Frontal cortex (tissue), 4 donors: ENCODE measurements around the gene SLC2A6. TPM values are rescaled to one million over a fixed set of nuclear protein-coding genes. Genes with fewer than 3 reads are reported as not detected.

Experiments used
- DNase-seq, 2 donors: peaks; one replicate each; pipeline ENCODE4 v3.0.0; 2012; ENCODE audit warnings: low spot score in 2 of 2
- FAIRE-seq: peaks from 2 replicates; lab custom pipeline; 2012; peaks lifted over from hg19 to GRCh38; lab: Jason Lieb, UNC
- total RNA-seq: library from RNA; depleted of rRNA; stranded (reverse); fragments of >200 nt; gene quantifications from one replicate; pipeline ENCODE4 v1.2.3, GENCODE V29; 2014
- donor health status: control.
- donor health status: control.
- donor health status: control.

Gene SLC2A6
- total RNA-seq, 1 donor from 2014 or later, result 12.6 TPM

GRCh38 chr9:133499892-133500270, 21.0 kb upstream of the SLC2A6 start:
- FAIRE-seq (no peak), DNase-seq (no peak)

DNA sequence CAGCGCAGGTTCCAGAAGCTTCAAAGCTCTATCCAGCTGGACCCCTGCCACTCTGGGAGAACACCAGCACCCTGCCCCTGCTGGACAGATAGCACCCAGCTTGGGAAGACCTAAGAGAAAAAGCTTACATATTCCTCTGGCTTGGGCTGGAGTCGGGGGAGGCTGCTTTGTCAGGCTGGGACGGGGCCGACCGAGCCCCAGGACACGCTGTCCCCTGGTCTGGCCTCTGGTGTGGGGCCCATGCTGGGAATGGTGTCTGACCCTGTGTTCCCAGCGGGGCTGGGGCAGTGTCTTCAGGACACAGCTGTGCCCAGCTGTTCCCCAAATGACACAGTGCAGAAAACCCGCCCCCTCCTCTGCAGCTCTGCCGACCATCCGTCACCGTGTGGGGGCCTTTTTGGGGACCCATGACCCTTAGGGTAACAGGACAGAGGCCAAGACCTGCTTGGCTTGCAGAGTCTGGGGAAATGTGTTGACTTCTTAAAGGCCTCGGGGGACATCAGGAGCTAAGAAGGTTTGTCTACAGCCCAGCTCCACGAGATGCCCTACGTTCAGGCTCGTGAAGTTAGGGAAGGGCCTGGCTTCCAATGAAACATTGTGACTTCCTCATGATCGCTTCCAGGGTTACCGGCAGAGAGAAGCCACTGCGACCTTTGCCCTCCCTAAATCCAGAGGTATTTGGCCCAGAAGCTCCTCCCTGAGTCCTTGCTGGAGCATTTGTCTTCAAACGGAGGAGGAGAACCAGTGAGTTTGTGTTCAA, 20.4 kb upstream of the SLC2A6 start:
- DNase-seq, result no peak
- no peak for FAIRE-seq

DNA sequence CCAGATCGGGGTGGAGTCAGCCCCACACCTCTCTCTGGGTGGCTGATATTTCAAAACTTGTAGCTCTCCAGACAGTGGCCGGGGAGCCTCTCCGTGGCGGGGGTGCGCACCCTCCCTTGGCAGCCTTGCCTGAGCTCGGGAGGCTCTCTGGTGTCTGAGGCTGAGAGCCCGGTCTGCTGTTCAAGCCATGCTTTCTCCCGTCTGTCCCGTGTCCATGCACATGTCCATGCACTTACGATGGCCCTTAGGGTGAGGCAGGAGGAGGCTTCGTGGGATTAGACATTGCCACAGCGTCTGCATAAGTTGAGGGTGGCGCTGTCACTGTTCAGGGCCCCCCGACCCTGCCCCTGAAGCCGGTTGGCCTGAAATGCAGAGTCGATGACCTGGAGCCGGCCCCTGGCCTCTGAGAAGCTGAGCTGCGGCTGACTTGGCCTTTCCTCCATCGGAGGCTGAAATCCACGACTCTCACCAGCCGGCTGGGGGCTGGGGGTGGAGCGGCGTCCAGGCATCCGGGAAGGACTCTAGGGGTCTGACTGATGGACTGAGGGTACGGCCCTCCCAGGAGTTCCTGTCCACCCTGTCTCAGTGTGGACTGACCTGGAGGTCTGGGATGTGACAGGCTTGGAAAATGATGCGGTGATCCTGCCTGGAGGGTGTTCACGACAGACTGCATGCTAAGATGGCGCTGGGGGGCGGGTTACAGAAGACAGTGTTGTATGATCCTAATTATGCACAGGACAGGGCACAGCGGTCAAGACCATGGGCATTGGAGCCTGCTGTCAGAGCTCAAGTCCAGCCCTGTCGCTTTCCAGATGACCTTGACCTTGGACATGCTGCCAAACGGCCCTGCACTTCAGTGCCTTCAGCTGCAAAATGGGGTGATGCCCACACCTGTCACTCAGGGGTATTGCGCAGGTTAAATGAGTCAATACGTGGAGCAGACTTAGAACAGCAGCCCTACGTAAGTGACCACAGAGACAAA, 18.3 kb upstream of the SLC2A6 start:
- DNase-seq (no peak), FAIRE-seq (no peak)

GRCh38 chr9:133495327-133496293, 16.7 kb upstream of the SLC2A6 start:
- no peak for DNase-seq
- FAIRE-seq, result no peak

GRCh38 chr9:133494636-133495326, 15.9 kb upstream of the SLC2A6 start:
- FAIRE-seq, result no peak
- no peak for DNase-seq

DNA sequence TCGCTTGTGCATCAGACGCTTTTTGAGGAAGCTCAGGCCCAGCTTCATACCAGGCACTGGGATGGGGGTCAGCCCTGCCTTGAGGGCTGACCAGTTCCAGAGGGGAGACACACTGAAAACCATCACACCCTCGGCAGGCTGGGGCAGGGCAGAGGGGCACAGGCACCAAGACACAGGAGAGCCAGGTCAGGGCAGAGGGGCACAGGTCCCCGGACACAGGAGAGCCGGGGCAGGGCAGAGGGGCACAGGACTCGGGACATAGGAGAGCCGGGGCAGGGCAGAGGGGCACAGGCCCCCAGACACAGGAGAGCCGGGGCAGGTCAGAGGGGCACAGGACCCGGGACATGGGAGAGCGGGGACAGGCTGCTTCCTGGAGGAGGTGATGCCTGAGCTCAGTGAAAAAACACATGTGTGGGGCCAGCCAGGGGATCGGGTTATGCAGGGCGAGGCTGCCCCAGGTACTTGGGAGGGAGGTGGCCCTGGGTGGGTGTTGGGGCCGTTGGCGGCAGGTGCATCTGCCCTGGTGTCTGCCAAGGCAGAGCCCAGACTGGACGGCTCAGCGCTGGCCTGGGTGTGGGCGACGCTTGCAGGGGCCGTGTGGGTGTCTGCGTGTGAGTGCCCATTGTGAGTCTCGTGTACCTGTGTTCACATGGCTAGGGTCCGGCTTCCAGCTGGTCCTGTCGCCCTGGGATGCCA, 15.1 kb upstream of the SLC2A6 start:
- DNase-seq (no peak), FAIRE-seq (no peak)

DNA sequence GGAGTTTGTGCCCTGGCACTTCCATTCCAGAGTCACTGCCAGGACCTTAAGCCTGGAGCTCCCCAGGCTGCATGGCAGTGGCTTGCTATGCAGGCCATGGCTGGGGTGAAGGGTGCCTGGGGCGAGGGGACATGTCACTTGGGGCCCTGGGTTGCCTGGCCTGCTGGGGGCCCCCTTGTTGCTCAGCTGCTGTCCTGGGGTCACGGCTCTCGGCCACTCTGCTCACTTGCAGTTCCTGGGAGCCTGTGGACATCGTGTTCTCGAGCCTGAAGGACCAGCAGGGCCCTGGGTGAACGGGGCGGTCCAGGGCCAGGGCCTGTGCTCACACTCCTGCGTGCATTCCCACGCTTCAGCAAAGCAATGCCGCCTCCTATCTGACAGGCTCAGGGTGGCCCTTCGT, 14.5 kb upstream of the SLC2A6 start:
- FAIRE-seq, result no peak

DNA sequence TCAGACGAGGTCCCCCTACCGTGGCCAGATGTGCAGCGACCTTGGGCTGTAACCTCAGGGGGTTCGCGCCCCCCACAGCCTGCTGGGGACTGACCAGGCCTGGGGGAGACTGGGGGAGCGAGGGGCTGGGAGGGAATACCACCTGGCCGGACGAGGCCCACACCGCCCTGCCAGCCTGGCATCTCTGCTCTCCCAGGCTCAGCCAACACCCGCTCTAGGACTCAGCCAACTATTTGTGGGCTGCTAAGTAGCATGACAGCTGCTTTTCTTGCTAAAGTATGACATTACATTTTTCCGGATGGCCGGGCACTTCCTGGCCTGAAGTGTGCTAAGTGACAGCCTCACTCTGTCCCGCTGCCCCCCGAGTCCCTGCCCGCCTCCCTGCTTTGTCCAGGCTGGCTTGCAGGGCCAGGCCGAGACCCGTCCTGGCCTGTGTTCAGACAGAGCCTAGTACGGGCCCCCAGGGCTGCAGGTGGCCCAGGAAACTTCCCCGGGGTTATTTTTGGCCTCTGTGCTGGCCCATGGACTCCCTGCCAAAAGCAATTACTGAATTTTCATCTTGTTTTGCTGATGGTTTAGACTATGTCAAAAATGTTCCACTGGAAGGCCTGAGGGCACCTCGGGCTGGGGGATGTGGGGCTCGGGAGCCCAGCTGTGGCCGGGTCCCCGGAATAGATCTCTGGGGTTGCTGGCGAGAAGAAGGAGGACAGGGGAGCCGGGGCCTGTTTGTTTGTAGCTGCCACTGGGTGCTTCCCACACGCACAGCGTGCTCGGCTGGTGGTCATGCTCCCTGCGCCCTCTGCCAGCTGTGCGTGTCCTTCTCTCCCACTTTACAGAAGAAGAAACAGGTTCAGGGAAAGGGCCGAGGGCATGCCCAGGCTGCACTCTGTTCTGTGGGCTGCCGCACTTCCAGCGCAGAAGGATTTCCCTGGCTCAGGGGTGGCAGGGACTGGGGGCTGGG, 13.4 kb upstream of the SLC2A6 start:
- no peak for FAIRE-seq
- DNase-seq, result no peak

More for the DNA sequence above, 14.5 kb upstream of the SLC2A6 start:
- DNase-seq, result no peak

DNA sequence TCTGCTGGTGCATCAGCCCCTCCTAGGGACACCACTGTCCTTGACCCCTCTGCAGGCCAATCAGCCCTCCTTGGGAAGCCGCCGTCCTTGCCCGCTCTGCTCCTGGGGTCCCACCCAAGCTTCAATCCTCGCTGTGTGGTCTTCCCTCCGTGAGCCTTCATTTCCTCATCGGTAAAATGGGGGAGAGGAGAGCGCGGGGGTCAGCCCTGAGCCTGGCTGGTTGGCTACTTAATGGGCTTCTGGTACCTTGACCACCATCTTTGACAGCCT, 12.7 kb upstream of the SLC2A6 start:
- no peak for FAIRE-seq

GRCh38 chr9:133490865-133491655, 12.2 kb upstream of the SLC2A6 start:
- FAIRE-seq (no peak), DNase-seq (no peak)

More for the DNA sequence above, 12.7 kb upstream of the SLC2A6 start:
- no peak for DNase-seq

DNA sequence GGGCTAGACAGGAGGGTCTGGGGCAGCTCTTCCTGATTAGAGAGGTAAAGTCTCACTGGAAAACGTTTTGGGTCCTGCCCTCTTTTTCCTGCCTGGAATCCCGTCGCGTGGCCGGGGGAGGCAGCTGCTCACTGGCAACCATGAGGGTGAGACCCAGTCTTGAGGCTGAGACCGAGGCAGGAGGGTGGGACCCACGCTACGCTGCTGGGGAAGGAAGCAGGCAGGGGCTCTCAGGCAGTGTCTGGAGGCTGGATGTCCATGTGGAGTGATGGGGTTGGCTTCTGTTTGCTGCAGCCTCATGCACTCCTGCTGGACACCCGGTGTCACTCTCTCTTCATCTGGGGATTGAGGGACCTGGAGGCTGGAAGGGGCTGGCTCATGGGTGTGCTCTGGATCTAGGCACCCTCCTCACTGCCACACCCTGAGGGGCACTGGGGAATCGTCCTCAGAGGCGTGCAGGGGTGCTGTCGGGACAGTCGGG, 11.3 kb upstream of the SLC2A6 start:
- FAIRE-seq (no peak), DNase-seq (no peak)

DNA sequence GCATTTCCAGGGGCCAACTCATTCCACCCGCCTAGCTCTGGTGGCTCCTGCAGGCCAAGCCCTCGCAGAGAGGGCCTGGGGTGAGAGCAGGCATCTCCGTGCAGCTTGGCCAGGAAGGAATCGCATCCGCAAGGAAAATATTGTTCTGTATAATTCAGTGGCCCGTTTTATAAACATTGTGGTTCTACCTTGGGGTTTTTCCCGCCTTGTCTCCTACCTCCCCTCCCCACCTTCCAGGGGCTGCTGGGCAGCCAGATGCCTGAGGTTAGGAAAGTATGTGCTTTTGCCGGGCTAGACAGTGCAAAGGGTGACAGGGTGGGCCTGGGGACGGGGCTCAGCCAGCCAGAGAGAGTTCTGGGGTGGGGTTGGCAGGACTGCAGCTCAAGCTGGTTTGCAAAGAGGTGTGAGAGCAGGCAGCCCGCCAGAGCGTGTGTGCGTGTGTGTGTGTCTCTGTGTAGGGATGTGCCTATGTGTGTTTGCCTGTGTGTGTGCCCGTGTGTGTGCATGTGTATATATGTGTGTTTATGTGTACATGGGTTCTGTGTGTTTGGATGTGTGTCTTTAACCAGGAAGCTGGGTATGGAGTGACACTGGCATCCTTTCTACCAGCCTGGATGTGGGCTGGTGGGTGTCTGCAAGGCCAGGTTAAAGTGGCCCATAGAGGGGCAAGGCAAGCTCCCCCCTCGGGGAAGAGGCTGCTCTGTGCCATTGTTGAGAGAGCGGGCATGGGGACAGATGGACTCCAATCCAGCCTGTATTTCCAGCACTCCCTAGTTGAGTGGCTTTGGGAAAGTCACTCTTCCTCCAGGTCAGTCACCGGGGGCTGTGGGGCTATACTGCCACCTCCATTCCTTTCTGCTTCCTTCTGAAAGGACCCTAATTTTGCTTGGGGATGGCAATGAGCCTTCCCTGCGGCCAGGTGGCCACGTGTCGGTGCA, 10.6 kb upstream of the SLC2A6 start:
- DNase-seq, result no peak
- FAIRE-seq, result no peak

DNA sequence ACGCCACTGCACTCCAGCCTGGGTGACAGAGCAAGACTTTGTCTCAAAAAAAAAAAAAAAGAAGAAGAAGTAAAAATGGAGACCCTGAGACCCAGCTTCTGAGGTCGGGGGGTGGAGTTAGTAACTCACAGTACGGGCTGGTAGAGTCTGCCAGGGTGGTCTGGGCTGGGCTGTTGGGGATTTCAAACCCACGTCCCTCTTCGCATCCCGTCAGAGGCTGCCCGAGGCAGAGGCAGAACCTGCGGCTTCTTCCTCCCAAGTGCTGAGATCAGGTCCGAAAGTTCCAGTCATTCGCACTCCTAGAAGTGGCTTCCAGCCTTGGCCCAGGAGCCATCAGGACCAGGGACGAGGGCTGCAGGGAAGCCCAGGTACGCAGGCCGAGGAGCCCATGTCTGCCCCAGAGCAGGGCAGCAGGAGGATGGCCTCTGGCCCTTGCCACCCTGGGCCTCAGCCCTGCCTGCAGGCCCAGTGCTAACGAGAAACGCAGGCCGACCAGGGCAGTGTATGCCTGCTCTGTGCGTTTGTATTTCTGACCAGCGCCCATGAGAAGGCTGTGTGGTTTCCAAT, 9.9 kb upstream of the SLC2A6 start:
- FAIRE-seq (no peak), DNase-seq (no peak)

DNA sequence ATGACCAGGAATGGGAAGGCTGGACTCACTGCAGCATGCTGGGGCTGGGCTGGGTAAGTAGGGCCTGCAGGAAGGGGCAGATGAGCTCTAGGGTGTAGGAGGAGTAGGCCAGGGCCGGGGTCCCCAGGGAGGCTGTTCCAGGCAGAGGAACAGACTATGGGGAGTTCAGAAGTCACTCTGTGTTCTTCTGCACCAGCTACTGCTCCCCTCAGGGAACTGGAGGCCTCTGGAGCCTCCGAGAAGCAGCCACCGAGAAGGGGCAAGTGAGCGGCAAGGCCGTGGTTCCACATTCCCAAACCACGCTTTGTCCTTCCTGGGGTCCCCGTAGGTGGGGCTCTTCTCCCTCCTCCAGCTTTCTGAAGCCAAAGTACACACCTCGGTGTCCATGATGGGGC, 8.4 kb upstream of the SLC2A6 start:
- DNase-seq (no peak), FAIRE-seq (no peak)

DNA sequence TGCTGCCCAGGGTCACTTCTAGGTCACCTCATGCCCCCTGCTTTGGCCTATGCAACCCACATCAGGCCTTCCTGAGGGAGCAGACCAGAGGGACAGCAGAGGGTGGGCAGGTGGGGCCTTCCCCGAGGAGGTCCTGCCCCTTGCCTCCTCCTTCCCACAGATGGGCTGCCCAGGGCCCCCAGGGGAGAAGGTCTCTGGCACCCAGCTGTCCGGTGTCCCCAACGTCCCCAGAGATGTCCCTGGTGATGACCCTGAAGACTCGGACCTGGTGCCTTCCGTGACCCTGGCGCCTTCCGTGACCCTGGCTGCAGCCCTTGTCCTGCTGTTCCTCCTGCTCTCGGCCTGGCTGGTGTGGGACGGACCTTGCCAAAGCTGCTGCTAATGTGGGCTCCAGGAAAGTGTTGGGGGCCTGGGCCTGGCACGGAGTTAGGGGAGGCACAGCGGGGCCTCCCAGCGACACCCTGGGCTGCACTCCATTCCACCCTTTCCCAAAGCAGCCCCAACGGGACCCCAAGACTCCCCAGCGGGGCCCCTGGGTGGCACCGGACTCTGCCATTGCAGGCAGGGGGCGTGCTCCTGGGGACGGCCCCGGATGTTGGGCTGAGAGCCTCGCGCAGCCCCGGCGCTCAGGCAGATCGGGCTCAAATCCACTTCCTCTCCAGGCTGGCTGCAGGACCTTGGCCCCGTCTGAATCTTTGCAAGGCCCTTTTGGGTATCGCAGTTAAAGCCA, 6.8 kb upstream of the SLC2A6 start:
- FAIRE-seq (no peak), DNase-seq (no peak)
